ENCODE data around the gene BMPER.

The BMPER gene

DNA sequence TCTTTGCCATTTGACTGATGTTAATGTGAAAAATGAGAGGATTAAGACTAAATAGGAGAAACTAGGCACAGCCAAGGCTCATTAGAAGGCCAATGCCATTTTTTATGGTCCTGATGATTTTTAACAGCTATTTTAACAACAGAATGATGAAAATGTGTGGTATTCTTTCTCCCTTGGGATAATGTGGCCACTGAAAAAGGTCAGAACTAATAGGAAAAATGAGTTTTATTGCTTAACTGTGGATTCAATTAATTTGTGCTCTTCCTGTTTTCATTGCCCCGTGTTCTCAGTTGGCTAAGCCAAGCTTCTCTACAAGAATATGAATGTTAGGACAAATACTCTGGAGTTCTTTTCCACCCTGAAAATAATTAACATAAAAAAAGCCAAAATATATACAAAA lies 56.6 kb downstream of the BMPER start:
- no peak overlapping the region for H3K27ac ChIP-seq (ENCODE audit: extremely low read depth, low read depth, low read length)
- no peaks in the 10 kb centered on the region for H3K36me3 ChIP-seq (ENCODE audit: control insufficient read depth in 2 of 2, insufficient read depth in 1 of 2, low read length in 2 of 2)
- POLR2A ChIA-PET, result no interaction called here
- H3K4me3 ChIP-seq (ENCODE audit: low read depth, low read length), result no peak overlapping the region
- CTCF ChIA-PET, result interaction anchor here (0.6 to 1.2 kb wide), 2 partner anchors 30 to 74 kb away, joined by 3 read pairs; no protein-coding TSS in a partner anchor
- no peaks in the 10 kb centered on the region for H3K9me3 ChIP-seq (ENCODE audit: control insufficient read depth, insufficient read depth, low read depth, low read length)
- H3K4me1 ChIP-seq (ENCODE audit: control insufficient read depth, insufficient read depth, low read length), result no peaks in the 10 kb centered on the region
- TF ChIP-seq ZBTB48 (tag by site-specific recombination; IDR thresholded peaks at IDR 0.05), result no peak
- no peak for TF ChIP-seq ZNF311 (tag by site-specific recombination; IDR thresholded peaks at IDR 0.05; ENCODE audit: borderline replicate concordance)
- TF ChIP-seq, protein P1, sequence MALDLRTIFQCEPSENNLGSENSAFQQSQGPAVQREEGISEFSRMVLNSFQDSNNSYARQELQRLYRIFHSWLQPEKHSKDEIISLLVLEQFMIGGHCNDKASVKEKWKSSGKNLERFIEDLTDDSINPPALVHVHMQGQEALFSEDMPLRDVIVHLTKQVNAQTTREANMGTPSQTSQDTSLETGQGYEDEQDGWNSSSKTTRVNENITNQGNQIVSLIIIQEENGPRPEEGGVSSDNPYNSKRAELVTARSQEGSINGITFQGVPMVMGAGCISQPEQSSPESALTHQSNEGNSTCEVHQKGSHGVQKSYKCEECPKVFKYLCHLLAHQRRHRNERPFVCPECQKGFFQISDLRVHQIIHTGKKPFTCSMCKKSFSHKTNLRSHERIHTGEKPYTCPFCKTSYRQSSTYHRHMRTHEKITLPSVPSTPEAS (tag by site-specific recombination; IDR thresholded peaks at IDR 0.05), result no peak
- TF ChIP-seq, protein P2, sequence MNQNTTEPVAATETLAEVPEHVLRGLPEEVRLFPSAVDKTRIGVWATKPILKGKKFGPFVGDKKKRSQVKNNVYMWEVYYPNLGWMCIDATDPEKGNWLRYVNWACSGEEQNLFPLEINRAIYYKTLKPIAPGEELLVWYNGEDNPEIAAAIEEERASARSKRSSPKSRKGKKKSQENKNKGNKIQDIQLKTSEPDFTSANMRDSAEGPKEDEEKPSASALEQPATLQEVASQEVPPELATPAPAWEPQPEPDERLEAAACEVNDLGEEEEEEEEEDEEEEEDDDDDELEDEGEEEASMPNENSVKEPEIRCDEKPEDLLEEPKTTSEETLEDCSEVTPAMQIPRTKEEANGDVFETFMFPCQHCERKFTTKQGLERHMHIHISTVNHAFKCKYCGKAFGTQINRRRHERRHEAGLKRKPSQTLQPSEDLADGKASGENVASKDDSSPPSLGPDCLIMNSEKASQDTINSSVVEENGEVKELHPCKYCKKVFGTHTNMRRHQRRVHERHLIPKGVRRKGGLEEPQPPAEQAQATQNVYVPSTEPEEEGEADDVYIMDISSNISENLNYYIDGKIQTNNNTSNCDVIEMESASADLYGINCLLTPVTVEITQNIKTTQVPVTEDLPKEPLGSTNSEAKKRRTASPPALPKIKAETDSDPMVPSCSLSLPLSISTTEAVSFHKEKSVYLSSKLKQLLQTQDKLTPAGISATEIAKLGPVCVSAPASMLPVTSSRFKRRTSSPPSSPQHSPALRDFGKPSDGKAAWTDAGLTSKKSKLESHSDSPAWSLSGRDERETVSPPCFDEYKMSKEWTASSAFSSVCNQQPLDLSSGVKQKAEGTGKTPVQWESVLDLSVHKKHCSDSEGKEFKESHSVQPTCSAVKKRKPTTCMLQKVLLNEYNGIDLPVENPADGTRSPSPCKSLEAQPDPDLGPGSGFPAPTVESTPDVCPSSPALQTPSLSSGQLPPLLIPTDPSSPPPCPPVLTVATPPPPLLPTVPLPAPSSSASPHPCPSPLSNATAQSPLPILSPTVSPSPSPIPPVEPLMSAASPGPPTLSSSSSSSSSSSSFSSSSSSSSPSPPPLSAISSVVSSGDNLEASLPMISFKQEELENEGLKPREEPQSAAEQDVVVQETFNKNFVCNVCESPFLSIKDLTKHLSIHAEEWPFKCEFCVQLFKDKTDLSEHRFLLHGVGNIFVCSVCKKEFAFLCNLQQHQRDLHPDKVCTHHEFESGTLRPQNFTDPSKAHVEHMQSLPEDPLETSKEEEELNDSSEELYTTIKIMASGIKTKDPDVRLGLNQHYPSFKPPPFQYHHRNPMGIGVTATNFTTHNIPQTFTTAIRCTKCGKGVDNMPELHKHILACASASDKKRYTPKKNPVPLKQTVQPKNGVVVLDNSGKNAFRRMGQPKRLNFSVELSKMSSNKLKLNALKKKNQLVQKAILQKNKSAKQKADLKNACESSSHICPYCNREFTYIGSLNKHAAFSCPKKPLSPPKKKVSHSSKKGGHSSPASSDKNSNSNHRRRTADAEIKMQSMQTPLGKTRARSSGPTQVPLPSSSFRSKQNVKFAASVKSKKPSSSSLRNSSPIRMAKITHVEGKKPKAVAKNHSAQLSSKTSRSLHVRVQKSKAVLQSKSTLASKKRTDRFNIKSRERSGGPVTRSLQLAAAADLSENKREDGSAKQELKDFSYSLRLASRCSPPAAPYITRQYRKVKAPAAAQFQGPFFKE (tag by site-specific recombination; IDR thresholded peaks at IDR 0.05; ENCODE audit: borderline replicate concordance), result no peak
- no peak for TF ChIP-seq ZFP37 (tag by site-specific recombination; IDR thresholded peaks at IDR 0.05)
- TF ChIP-seq ZNF202 (tag by site-specific recombination; IDR thresholded peaks at IDR 0.05; ENCODE audit: borderline replicate concordance), result no peak
- TF ChIP-seq, protein P3, sequence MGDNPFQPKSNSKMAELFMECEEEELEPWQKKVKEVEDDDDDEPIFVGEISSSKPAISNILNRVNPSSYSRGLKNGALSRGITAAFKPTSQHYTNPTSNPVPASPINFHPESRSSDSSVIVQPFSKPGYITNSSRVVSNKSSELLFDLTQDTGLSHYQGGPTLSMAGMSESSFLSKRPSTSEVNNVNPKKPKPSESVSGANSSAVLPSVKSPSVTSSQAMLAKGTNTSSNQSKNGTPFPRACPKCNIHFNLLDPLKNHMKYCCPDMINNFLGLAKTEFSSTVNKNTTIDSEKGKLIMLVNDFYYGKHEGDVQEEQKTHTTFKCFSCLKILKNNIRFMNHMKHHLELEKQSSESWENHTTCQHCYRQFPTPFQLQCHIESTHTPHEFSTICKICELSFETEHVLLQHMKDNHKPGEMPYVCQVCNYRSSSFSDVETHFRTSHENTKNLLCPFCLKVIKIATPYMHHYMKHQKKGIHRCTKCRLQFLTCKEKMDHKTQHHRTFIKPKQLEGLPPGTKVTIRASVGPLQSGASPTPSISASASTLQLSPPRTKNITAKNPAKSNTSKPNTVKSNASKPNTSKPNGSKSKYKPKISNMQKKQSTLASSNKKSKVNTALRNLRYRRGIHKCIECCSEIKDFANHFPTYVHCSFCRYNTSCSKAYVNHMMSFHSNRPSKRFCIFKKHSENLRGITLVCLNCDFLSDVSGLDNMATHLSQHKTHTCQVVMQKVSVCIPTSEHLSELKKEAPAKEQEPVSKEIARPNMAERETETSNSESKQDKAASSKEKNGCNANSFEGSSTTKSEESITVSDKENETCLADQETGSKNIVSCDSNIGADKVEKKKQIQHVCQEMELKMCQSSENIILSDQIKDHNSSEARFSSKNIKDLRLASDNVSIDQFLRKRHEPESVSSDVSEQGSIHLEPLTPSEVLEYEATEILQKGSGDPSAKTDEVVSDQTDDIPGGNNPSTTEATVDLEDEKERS (tag by site-specific recombination; IDR thresholded peaks at IDR 0.05), result no peak
- no peak for TF ChIP-seq ZNF37A (tag by site-specific recombination; IDR thresholded peaks at IDR 0.05)
- TF ChIP-seq ZNF114 (tag by site-specific recombination; IDR thresholded peaks at IDR 0.05), result no peak
- TF ChIP-seq, protein P4, sequence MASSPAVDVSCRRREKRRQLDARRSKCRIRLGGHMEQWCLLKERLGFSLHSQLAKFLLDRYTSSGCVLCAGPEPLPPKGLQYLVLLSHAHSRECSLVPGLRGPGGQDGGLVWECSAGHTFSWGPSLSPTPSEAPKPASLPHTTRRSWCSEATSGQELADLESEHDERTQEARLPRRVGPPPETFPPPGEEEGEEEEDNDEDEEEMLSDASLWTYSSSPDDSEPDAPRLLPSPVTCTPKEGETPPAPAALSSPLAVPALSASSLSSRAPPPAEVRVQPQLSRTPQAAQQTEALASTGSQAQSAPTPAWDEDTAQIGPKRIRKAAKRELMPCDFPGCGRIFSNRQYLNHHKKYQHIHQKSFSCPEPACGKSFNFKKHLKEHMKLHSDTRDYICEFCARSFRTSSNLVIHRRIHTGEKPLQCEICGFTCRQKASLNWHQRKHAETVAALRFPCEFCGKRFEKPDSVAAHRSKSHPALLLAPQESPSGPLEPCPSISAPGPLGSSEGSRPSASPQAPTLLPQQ (tag by site-specific recombination; IDR thresholded peaks at IDR 0.05), result no peak
- no peak for TF ChIP-seq ZNF335 (tag by site-specific recombination; conservative IDR thresholded peaks at IDR 0.05)
- TF ChIP-seq ZNF585B (tag by site-specific recombination; IDR thresholded peaks at IDR 0.05), result no peak
- TF ChIP-seq, protein P5, sequence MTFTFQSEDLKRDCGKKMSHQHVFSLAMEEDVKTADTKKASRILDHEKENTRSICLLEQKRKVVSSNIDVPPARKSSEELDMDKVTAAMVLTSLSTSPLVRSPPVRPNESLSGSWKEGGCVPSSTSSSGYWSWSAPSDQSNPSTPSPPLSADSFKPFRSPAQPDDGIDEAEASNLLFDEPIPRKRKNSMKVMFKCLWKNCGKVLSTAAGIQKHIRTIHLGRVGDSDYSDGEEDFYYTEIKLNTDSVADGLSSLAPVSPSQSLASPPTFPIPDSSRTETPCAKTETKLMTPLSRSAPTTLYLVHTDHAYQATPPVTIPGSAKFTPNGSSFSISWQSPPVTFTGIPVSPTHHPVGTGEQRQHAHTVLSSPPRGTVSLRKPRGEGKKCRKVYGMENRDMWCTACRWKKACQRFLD (tag by site-specific recombination; IDR thresholded peaks at IDR 0.05), result no peak
- TF ChIP-seq, protein P6, sequence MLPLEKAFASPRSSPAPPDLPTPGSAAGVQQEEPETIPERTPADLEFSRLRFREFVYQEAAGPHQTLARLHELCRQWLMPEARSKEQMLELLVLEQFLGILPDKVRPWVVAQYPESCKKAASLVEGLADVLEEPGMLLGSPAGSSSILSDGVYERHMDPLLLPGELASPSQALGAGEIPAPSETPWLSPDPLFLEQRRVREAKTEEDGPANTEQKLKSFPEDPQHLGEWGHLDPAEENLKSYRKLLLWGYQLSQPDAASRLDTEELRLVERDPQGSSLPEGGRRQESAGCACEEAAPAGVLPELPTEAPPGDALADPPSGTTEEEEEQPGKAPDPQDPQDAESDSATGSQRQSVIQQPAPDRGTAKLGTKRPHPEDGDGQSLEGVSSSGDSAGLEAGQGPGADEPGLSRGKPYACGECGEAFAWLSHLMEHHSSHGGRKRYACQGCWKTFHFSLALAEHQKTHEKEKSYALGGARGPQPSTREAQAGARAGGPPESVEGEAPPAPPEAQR (tag by site-specific recombination; IDR thresholded peaks at IDR 0.05), result no peak
- TF ChIP-seq ZNF610 (tag by site-specific recombination; IDR thresholded peaks at IDR 0.05; ENCODE audit: borderline replicate concordance), result no peak
- TF ChIP-seq, protein P7, sequence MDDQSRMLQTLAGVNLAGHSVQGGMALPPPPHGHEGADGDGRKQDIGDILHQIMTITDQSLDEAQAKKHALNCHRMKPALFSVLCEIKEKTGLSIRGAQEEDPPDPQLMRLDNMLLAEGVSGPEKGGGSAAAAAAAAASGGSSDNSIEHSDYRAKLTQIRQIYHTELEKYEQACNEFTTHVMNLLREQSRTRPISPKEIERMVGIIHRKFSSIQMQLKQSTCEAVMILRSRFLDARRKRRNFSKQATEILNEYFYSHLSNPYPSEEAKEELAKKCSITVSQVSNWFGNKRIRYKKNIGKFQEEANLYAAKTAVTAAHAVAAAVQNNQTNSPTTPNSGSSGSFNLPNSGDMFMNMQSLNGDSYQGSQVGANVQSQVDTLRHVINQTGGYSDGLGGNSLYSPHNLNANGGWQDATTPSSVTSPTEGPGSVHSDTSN (CRISPR knock-in tag; IDR thresholded peaks at IDR 0.05), result no peak
- TF ChIP-seq, protein P8, sequence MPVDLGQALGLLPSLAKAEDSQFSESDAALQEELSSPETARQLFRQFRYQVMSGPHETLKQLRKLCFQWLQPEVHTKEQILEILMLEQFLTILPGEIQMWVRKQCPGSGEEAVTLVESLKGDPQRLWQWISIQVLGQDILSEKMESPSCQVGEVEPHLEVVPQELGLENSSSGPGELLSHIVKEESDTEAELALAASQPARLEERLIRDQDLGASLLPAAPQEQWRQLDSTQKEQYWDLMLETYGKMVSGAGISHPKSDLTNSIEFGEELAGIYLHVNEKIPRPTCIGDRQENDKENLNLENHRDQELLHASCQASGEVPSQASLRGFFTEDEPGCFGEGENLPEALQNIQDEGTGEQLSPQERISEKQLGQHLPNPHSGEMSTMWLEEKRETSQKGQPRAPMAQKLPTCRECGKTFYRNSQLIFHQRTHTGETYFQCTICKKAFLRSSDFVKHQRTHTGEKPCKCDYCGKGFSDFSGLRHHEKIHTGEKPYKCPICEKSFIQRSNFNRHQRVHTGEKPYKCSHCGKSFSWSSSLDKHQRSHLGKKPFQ (tag by site-specific recombination; IDR thresholded peaks at IDR 0.05), result no peak
